NT2/D1 (cell line): ENCODE results near the gene TIMM29.

Experiments used
- SUZ12 ChIP-seq: IDR thresholded peaks from 2 replicates; pipeline ENCODE4 v1.6.1; 2011; ENCODE audit not compliant: insufficient read length, insufficient read depth; ENCODE audit errors: extremely low read depth
- YY1 ChIP-seq: IDR thresholded peaks from 2 replicates; pipeline ENCODE4 v1.6.1; 2011; ENCODE audit not compliant: insufficient read length, insufficient read depth

GRCh38 chr19:10895363-10895762 lies 33.2 kb upstream of the TIMM29 start:
- TF ChIP-seq YY1: no peak
- TF ChIP-seq SUZ12: no peak
